PC-9 (cell line): ENCODE results near the gene C1orf232.

Source experiments
- CTCF ChIP-seq: fragments of 200-600 bp; sonication (generic); conservative IDR thresholded peaks from 2 replicates; pipeline ENCODE4 v1.6.1; 2017; ENCODE audit warnings: mixed run types, antibody characterized with exemption, mild to moderate bottlenecking, moderate library complexity
- EZH2 ChIP-seq: fragments of 200-600 bp; sonication (generic); IDR thresholded peaks from 2 replicates; pipeline ENCODE4 v1.8.0; 2017; ENCODE audit warnings: antibody characterized with exemption, low read depth

- TF ChIP-seq CTCF (no peak), EZH2 (no peak)
Measured at GRCh38 chr1:26163684-26164035, 5.1 kb downstream of the C1orf232 start.
